GM12874 (cell line): ENCODE data around the gene PKNOX2.

Source experiments
- TF ChIP-seq, protein P1 (sequence below): IDR thresholded peaks from 2 replicates; pipeline ENCODE4 v1.5.1; 2011; ENCODE audit warnings: low read depth, mild to moderate bottlenecking, control low read depth, low read length, moderate library complexity; ENCODE audit not compliant: insufficient read depth

Gene PKNOX2

DNA sequence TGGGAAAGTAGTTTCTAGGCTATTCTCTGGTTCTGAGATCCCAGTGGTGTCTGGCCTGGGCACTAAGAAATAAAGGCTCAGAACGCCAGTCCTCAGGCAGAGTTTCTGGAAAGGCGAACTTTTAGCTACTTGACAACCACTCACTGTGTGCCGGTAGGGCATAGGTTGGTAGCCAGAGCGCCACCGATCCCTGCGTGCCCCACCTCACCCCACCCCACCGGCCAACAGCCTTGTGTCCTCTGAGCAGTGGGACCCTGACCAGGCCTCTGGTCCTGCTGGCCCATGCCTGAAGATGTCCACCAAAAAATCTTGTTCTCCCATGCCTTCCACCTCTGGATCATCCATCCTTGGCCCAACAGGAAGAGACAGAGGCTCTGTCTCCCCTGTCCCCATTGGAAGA lies 213.5 kb downstream of the PKNOX2 start:
- TF ChIP-seq, protein P1, sequence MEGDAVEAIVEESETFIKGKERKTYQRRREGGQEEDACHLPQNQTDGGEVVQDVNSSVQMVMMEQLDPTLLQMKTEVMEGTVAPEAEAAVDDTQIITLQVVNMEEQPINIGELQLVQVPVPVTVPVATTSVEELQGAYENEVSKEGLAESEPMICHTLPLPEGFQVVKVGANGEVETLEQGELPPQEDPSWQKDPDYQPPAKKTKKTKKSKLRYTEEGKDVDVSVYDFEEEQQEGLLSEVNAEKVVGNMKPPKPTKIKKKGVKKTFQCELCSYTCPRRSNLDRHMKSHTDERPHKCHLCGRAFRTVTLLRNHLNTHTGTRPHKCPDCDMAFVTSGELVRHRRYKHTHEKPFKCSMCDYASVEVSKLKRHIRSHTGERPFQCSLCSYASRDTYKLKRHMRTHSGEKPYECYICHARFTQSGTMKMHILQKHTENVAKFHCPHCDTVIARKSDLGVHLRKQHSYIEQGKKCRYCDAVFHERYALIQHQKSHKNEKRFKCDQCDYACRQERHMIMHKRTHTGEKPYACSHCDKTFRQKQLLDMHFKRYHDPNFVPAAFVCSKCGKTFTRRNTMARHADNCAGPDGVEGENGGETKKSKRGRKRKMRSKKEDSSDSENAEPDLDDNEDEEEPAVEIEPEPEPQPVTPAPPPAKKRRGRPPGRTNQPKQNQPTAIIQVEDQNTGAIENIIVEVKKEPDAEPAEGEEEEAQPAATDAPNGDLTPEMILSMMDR = no peak

DNA sequence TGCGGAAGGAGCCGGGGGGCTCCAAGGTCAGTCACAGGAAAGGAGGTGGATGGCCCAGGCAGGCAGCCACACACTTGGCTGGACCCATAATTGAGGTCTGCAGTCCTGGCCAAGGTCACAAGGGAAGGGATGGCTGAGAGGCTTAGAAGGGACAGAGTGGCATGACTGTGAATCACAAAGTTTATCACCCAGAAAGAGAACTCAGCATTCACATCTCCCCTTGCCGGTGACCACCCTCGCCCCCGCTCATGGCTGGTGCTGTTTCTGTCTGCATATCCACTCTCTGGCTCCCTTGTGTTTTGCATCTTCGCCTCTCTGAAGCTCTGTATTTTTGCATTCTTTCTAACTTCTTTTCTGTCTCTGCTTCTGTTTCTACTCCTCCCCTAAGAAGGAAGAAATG lies 214.0 kb downstream of the PKNOX2 start:
- TF ChIP-seq, protein P1 = no peak

- TF ChIP-seq, protein P1 = no peak
These were observed 215.0 kb downstream of the PKNOX2 start for GRCh38 chr11:125379565-125379964.

- TF ChIP-seq, protein P1 = no peak
These were observed 215.4 kb downstream of the PKNOX2 start for GRCh38 chr11:125379981-125380380.

DNA sequence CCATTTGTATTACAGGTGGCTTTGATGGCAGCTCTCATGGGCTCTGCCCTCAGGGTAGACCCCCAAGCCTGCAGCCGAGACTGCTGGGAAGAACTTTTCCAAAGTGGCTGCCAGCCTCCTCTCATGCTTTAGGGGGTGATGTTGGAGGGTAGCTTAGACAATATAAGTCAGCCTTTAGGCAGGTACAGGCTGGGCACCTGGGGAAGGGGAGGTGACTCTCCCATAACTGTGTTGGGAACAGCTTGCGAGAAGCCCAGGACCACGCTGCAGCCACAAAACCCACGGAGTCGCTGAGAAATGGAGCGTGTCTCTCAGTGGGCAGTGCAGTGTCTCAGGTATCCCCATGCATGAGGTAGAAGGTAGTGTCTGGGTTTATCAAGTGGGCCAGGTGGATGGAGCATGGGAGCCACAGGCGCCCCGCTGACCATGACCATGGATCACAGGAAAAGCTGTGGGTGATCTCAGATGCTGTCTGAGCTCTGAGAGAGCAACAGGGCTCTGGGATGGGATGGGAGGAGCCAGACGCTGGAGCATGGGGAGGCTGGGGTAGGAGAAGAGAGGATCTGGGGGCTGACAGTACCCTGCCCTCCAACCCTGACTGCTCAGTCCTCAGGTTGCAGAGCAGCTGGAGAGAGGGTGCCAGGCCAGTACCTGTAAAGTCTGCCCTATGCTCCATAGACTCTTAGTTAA lies 216.3 kb downstream of the PKNOX2 start:
- TF ChIP-seq, protein P1 = no peak

DNA sequence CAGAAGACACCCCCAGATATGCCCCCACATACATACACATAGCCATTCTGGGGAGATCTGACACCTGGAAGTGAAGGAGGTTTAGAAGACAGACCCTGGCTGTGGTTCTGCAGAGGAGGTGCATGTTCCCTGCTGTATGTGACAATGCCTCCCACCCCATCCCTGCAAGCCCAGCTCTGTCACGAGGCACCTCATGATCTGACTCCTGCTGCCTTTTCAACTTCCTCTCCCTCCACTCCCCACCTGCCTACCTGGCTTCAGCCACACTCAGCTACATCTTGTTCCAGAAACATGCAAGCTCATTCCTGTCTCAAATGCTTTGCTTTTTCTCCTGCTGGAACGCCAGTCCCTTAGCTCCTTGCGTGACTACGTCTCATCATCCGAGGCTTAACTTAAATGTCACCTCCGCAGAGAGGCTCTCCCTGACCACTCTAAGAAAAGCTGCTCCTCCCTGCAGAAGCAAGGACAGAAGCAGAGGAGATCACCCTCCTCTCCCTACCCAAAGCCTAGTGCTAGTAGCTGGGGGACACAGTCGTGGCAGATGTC lies 217.0 kb downstream of the PKNOX2 start:
- TF ChIP-seq, protein P1 = no peak

DNA sequence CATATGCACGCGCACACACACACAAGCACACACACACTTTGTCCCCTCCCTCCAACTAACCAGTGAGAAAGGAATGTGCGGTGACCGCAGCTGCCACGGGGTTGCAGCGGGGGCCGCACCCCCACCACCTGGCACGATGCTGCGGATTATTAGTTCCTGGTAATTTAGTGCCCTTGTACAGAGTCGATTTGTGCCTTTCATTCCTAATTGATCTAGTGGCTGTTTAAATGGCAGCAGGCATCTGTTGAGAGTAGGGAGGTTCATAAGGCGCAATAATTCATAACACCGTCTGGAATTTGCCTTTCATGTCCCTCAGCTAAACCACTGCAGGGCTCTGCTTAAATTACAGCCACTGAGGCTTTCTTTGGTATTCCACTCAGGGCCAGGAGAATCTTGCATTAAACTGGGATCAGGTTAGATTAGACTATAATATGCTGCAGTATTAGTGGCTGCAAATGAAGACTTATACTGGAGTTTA lies 217.8 kb downstream of the PKNOX2 start:
- TF ChIP-seq, protein P1 = no peak
